GM23338 (cell line): ENCODE measurements around the gene GALR2. TPM values are rescaled to one million over a fixed set of nuclear protein-coding genes. Genes with fewer than 3 reads are reported as not detected.

Experiments used
- ATAC-seq: fragments of 200-7000 bp; cut with Tn5 transposase; 3 replicates; pipeline ENCODE4 v1.9.1; 2020
- DNase-seq: peaks from one replicate; pipeline ENCODE4 v3.0.0-alpha.2; 2015; ENCODE audit warnings: low spot score
- H2AFZ ChIP-seq: fragments of 200-600 bp; sonication (generic); 2 replicates; pipeline ENCODE4 v1.8.0; 2016; ENCODE audit warnings: antibody characterized with exemption, mild to moderate bottlenecking, moderate library complexity
- H3F3A ChIP-seq: fragments of 200-600 bp; sonication (generic); replicated peaks from 2 replicates; pipeline ENCODE4 v1.8.0; 2017; ENCODE audit warnings: antibody characterized with exemption, mixed run types, low read depth
- H3K27ac ChIP-seq: fragments of 200-600 bp; sonication (generic); 2 replicates; pipeline ENCODE4 v1.6.1; 2016; ENCODE audit warnings: low read depth
- H3K27me3 ChIP-seq: fragments of 200-600 bp; sonication (generic); 2 replicates; pipeline ENCODE4 v1.8.0; 2016; ENCODE audit warnings: mild to moderate bottlenecking, mixed run types, moderate library complexity; ENCODE audit not compliant: insufficient read depth
- H3K36me3 ChIP-seq: fragments of 200-600 bp; sonication (generic); 2 replicates; pipeline ENCODE4 v1.8.0; 2016; ENCODE audit warnings: mild to moderate bottlenecking; ENCODE audit not compliant: insufficient read depth
- H3K4me1 ChIP-seq: fragments of 200-600 bp; sonication (generic); 2 replicates; pipeline ENCODE4 v1.8.0; 2016; ENCODE audit warnings: mild to moderate bottlenecking, moderate library complexity; ENCODE audit not compliant: insufficient read depth
- H3K4me2 ChIP-seq: fragments of 200-600 bp; sonication (generic); 2 replicates; pipeline ENCODE4 v1.7.1; 2017; ENCODE audit warnings: mixed run types
- H3K4me3 ChIP-seq: fragments of 200-600 bp; sonication (generic); 2 replicates; pipeline ENCODE4 v1.6.1; 2016; ENCODE audit warnings: mixed run types
- H3K79me2 ChIP-seq: fragments of 200-600 bp; sonication (generic); replicated peaks from 2 replicates; pipeline ENCODE4 v1.8.0; 2017; ENCODE audit warnings: mild to moderate bottlenecking; ENCODE audit not compliant: insufficient read depth
- H3K9me2 ChIP-seq: fragments of 200-600 bp; sonication (generic); 2 replicates; pipeline ENCODE4 v1.8.0; 2017; ENCODE audit not compliant: insufficient read depth
- H4K20me1 ChIP-seq: fragments of 200-600 bp; sonication (generic); replicated peaks from 2 replicates; pipeline ENCODE4 v1.8.0; 2017; ENCODE audit warnings: mild to moderate bottlenecking; ENCODE audit not compliant: insufficient read depth
- H3K27ac Mint-ChIP-seq: 2 replicates; pipeline ENCODE4 v1.8.0; 2020; ENCODE audit warnings: inconsistent platforms, mild to moderate bottlenecking, moderate library complexity, mixed read lengths
- H3K27me3 Mint-ChIP-seq: 3 replicates; pipeline ENCODE4 v1.8.0; 2022; ENCODE audit warnings: low read depth, mild to moderate bottlenecking, moderate library complexity, mixed read lengths, inconsistent platforms; ENCODE audit not compliant: insufficient read depth, poor library complexity
- H3K36me3 Mint-ChIP-seq: 3 replicates; pipeline ENCODE4 v1.8.0; 2021; ENCODE audit warnings: low read depth, mild to moderate bottlenecking, inconsistent platforms, moderate library complexity, mixed read lengths
- H3K4me1 Mint-ChIP-seq: 3 replicates; pipeline ENCODE4 v1.8.0; 2020; ENCODE audit warnings: mild to moderate bottlenecking, inconsistent platforms, mixed read lengths
- H3K4me3 Mint-ChIP-seq: 3 replicates; pipeline ENCODE4 v1.8.0; 2021; ENCODE audit warnings: moderate library complexity, mild to moderate bottlenecking, inconsistent platforms, mixed read lengths
- H3K9me3 Mint-ChIP-seq: 3 replicates; pipeline ENCODE4 v1.8.0; 2020; ENCODE audit warnings: moderate library complexity, mild to moderate bottlenecking, inconsistent platforms, mixed read lengths
- CREB1 ChIP-seq: fragments of 250-450 bp; sonication (Bioruptor Pico); IDR thresholded peaks from 2 replicates; pipeline ENCODE4 v1.5.0; 2020; ENCODE audit warnings: low read depth, mild to moderate bottlenecking, moderate library complexity
- EZH2 ChIP-seq: fragments of 200-600 bp; sonication (generic); IDR thresholded peaks from one replicate; pipeline ENCODE4 v1.8.0; 2017; ENCODE audit warnings: antibody characterized with exemption, mild to moderate bottlenecking, low read depth; ENCODE audit not compliant: unreplicated experiment
- EZH2phosphoT487 ChIP-seq: fragments of 200-600 bp; sonication (generic); IDR thresholded peaks from one replicate; pipeline ENCODE4 v1.8.1; 2018; ENCODE audit warnings: antibody characterized with exemption; ENCODE audit not compliant: unreplicated experiment
- POLR2AphosphoS5 ChIP-seq: IDR thresholded peaks from 2 replicates; pipeline ENCODE4 v1.6.1; 2016; ENCODE audit warnings: antibody characterized with exemption, low read depth
- STAT1 ChIP-seq: IDR thresholded peaks from one replicate; pipeline ENCODE4 v1.6.1; 2016; ENCODE audit warnings: antibody characterized with exemption; ENCODE audit not compliant: unreplicated experiment
- ZNF114 ChIP-seq: fragments of 250-450 bp; sonication (Bioruptor Pico); IDR thresholded peaks from 2 replicates; pipeline ENCODE4 v1.5.0; 2020; ENCODE audit warnings: mild to moderate bottlenecking, moderate library complexity
- ZNF462 ChIP-seq: fragments of 250-450 bp; sonication (Bioruptor Pico); IDR thresholded peaks from 2 replicates; pipeline ENCODE4 v1.5.0; 2020; ENCODE audit warnings: mild to moderate bottlenecking, moderate library complexity
- polyA plus RNA-seq: library from polyadenylated mRNA; unstranded; fragments of >200 nt; fragmentation: Nextera tagmentation; extraction: Ambion mirVana; gene quantifications from 2 replicates; pipeline ENCODE4 v1.2.1, GENCODE V29; 2016
- total RNA-seq: library from RNA; depleted of rRNA; stranded (reverse); fragments of >200 nt; shearing (Covaris generic); gene quantifications from 2 replicates; pipeline ENCODE4 v1.2.3, GENCODE V29; 2014
- TF ChIP-seq, protein P1 (sequence below): IDR thresholded peaks from one replicate; pipeline ENCODE4 v1.6.1; 2018; ENCODE audit warnings: antibody characterized with exemption; ENCODE audit not compliant: unreplicated experiment
- TF ChIP-seq, protein P2 (sequence below): IDR thresholded peaks from 2 replicates; pipeline ENCODE4 v1.6.1; 2016; ENCODE audit warnings: antibody characterized with exemption

GALR2 gene
- total and polyA plus RNA-seq, 2 experiments from 2014 or later = 0.50 to 2.2 TPM

- TF ChIP-seq, protein P1, sequence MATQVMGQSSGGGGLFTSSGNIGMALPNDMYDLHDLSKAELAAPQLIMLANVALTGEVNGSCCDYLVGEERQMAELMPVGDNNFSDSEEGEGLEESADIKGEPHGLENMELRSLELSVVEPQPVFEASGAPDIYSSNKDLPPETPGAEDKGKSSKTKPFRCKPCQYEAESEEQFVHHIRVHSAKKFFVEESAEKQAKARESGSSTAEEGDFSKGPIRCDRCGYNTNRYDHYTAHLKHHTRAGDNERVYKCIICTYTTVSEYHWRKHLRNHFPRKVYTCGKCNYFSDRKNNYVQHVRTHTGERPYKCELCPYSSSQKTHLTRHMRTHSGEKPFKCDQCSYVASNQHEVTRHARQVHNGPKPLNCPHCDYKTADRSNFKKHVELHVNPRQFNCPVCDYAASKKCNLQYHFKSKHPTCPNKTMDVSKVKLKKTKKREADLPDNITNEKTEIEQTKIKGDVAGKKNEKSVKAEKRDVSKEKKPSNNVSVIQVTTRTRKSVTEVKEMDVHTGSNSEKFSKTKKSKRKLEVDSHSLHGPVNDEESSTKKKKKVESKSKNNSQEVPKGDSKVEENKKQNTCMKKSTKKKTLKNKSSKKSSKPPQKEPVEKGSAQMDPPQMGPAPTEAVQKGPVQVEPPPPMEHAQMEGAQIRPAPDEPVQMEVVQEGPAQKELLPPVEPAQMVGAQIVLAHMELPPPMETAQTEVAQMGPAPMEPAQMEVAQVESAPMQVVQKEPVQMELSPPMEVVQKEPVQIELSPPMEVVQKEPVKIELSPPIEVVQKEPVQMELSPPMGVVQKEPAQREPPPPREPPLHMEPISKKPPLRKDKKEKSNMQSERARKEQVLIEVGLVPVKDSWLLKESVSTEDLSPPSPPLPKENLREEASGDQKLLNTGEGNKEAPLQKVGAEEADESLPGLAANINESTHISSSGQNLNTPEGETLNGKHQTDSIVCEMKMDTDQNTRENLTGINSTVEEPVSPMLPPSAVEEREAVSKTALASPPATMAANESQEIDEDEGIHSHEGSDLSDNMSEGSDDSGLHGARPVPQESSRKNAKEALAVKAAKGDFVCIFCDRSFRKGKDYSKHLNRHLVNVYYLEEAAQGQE = no peak
- TF ChIP-seq ZNF462 (CRISPR knock-in tag) (no peak), POLR2AphosphoS5 (no peak), EZH2phosphoT487 (no peak), ZNF114 (CRISPR knock-in tag) (no peak), CREB1 (CRISPR knock-in tag) (no peak), EZH2 (no peak), STAT1 (no peak)
- TF ChIP-seq, protein P2, sequence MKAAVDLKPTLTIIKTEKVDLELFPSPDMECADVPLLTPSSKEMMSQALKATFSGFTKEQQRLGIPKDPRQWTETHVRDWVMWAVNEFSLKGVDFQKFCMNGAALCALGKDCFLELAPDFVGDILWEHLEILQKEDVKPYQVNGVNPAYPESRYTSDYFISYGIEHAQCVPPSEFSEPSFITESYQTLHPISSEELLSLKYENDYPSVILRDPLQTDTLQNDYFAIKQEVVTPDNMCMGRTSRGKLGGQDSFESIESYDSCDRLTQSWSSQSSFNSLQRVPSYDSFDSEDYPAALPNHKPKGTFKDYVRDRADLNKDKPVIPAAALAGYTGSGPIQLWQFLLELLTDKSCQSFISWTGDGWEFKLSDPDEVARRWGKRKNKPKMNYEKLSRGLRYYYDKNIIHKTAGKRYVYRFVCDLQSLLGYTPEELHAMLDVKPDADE = no peak
- H3K4me3 Mint-ChIP-seq = no peak overlapping the region
- Histone ChIP-seq H2AFZ (no peak overlapping the region), H3K27ac (no peak overlapping the region), H3K36me3 (peaks cover 5% of the 10 kb centered on the region; the same call in 1 of the 2 replicates), H3K4me3 (no peak overlapping the region), H3K27me3 (no peaks in the 10 kb centered on the region), H3F3A (peaks cover 9% of the 10 kb centered on the region; the same call in 1 of the 2 replicates), H3K9me2 (no peaks in the 10 kb centered on the region), H3K79me2 (no peaks in the 10 kb centered on the region), H3K4me2 (no peak overlapping the region), H4K20me1 (no peaks in the 10 kb centered on the region), H3K4me1 (no peaks in the 10 kb centered on the region)
- DNase-seq (no peak), ATAC-seq (no peak)
- peaks cover 58% of the 10 kb centered on the region for H3K36me3 Mint-ChIP-seq
- peaks cover 4% of the 10 kb centered on the region for H3K4me1 Mint-ChIP-seq
- peaks cover 14% of the 10 kb centered on the region for H3K27me3 Mint-ChIP-seq
- H3K27ac Mint-ChIP-seq = no peak overlapping the region
- no peaks in the 10 kb centered on the region for H3K9me3 Mint-ChIP-seq
These were observed 11.8 kb downstream of the GALR2 start for GRCh38 chr17:76086384-76086783.
